Sigmoid colon (tissue), 7 donors: Measurements from ENCODE around the gene PGRMC2. TPM values are rescaled to one million over a fixed set of nuclear protein-coding genes. Genes with fewer than 3 reads are reported as not detected.

ENCODE experiments used
- DNase-seq: peaks from one replicate; pipeline ENCODE4 v3.0.0-alpha.2; 2019
- H3K27ac ChIP-seq, 4 donors: fragments of 200-600 bp; sonication (generic); one replicate each; pipeline ENCODE4 v1.5.1; 2016 to 2019; ENCODE audit warnings: mild to moderate bottlenecking in 1 of 4
- H3K27me3 ChIP-seq, 3 donors: fragments of 200-600 bp; sonication (generic); one replicate each; pipeline ENCODE4 v1.5.1; 2019; ENCODE audit warnings: mild to moderate bottlenecking in 1 of 3
- H3K36me3 ChIP-seq, 4 donors: fragments of 200-600 bp; sonication (generic); one replicate each; pipeline ENCODE4 v1.5.1; 2016 to 2019
- H3K4me1 ChIP-seq, 4 donors: fragments of 200-600 bp; sonication (generic); one replicate each; pipeline ENCODE4 v1.5.1; 2017 to 2019
- H3K4me3 ChIP-seq, 4 donors: fragments of 200-600 bp; sonication (generic); one replicate each; pipeline ENCODE4 v1.5.1; 2017 to 2019; ENCODE audit warnings: mild to moderate bottlenecking in 2 of 4, moderate library complexity in 1 of 4
- H3K9me3 ChIP-seq, 4 donors: fragments of 200-600 bp in 3 of 4; sonication (generic) in 3 of 4; one replicate each; pipeline versions ENCODE4 v1.5.1 to v1.6.1; 2013 to 2019
- CTCF ChIP-seq, 4 experiments: fragments of 450-650 bp in 3 of 4; fragments of 200-600 bp in 1 of 4; IDR thresholded peaks; one replicate each; pipeline ENCODE4 v1.5.1; 2016 to 2019; ENCODE audit warnings: antibody characterized with exemption in 4 of 4, mild to moderate bottlenecking in 3 of 4, moderate library complexity in 2 of 4
- EP300 ChIP-seq, 4 donors: sonication (generic); formaldehyde crosslinking; IDR thresholded peaks; one replicate each; pipeline ENCODE4 v1.6.1; 2017; ENCODE audit warnings: antibody characterized with exemption in 4 of 4
- POLR2A ChIP-seq, 2 donors: fragments of 450-650 bp; IDR thresholded peaks; one replicate each; pipeline ENCODE4 v1.6.1; 2016; ENCODE audit warnings: antibody characterized with exemption in 2 of 2, mild to moderate bottlenecking in 2 of 2, moderate library complexity in 2 of 2
- POLR2AphosphoS5 ChIP-seq, 4 donors: sonication (generic); formaldehyde crosslinking; IDR thresholded peaks; one replicate each; pipeline ENCODE4 v1.6.1; 2017; ENCODE audit warnings: antibody characterized with exemption in 4 of 4
- WGBS, 2 donors: extraction: QIAGEN DNeasy Blood & Tissue Kit; methylation state at CpG; one replicate each; pipeline ENCODE4 v1.1.7; 2013; 5-methylcytosine and 5-hydroxymethylcytosine counted together
- intact Hi-C: fragments of 100-400 bp; cut with DNase I; formaldehyde crosslinking; loops from one replicate; pipeline ENCODE4 v1.15.1; 2023
- polyA plus RNA-seq, 3 donors: library from polyadenylated mRNA; stranded (reverse); fragments of 200-250 nt; gene quantifications; one replicate each; pipeline ENCODE4 v1.2.3, GENCODE V29; 2013
- total RNA-seq, 4 donors: library from RNA; depleted of rRNA; stranded (reverse); fragments of >200 nt; gene quantifications; one replicate each; pipeline ENCODE4 v1.1.0, GENCODE V29; 2016
- donor health status: healthy with polysubstance abuse.
- donor health status: Bipolar disorder and iron deficiency.
- donor health status: healthy.

The PGRMC2 gene
- total and polyA plus RNA-seq, 7 donors: 22.4 to 61.7 (median 38.8) TPM

- Histone ChIP-seq H3K9me3 (no peaks in the 10 kb centered on the region), H3K27ac (peak overlapping the region in 1 of 4 donors; percentile 59), H3K27me3 (no peaks in the 10 kb centered on the region), H3K4me1 (peaks cover 0 to 5% (median 0%) of the 10 kb centered on the region in 4 donors), H3K36me3 (no peaks in the 10 kb centered on the region), H3K4me3 (no peak overlapping the region)
- intact Hi-C loops: no loop called here
- WGBS, 2 donors: 87 to 89% methylated on average over 2 of the region's 2 CpGs
- no peak for DNase-seq
- no peak for TF ChIP-seq EP300 (IDR thresholded peaks at IDR 0.05)
- no peak for TF ChIP-seq CTCF (IDR thresholded peaks at IDR 0.05)
- TF ChIP-seq POLR2A (IDR thresholded peaks at IDR 0.05): no peak
- no peak for TF ChIP-seq POLR2AphosphoS5 (IDR thresholded peaks at IDR 0.05)
These were observed 34.7 kb upstream of the PGRMC2 start for GRCh38 chr4:128322311-128322710.

GRCh38 chr4:128320656-128321055 is 33.0 kb upstream of the PGRMC2 start:
- Histone ChIP-seq H3K9me3 (no peaks in the 10 kb centered on the region), H3K4me3 (no peak overlapping the region), H3K27me3 (no peaks in the 10 kb centered on the region), H3K36me3 (no peaks in the 10 kb centered on the region), H3K4me1 (peaks cover 0 to 5% (median 0%) of the 10 kb centered on the region in 4 donors), H3K27ac (peak overlapping the region in 1 of 4 donors; percentile 59)
- DNase-seq: no peak
- 87 to 91% methylated on average over 1 of the region's 1 CpG for WGBS, 2 donors
- no peak for TF ChIP-seq POLR2AphosphoS5 (IDR thresholded peaks at IDR 0.05)
- no peak for TF ChIP-seq CTCF (IDR thresholded peaks at IDR 0.05)
- TF ChIP-seq POLR2A (IDR thresholded peaks at IDR 0.05): no peak
- TF ChIP-seq EP300 (IDR thresholded peaks at IDR 0.05): no peak
- intact Hi-C loops: no loop called here

- 91% methylated on average over 2 of the region's 2 CpGs for WGBS, 2 donors
- no peak for TF ChIP-seq POLR2AphosphoS5 (IDR thresholded peaks at IDR 0.05)
- no peak for TF ChIP-seq POLR2A (IDR thresholded peaks at IDR 0.05)
- TF ChIP-seq EP300 (IDR thresholded peaks at IDR 0.05): no peak
- no peak for TF ChIP-seq CTCF (IDR thresholded peaks at IDR 0.05)
- Histone ChIP-seq H3K27me3 (no peaks in the 10 kb centered on the region), H3K4me1 (peaks cover 0 to under 1% (median 0%) of the 10 kb centered on the region in 4 donors), H3K36me3 (no peaks in the 10 kb centered on the region), H3K27ac (no peak overlapping the region), H3K9me3 (no peaks in the 10 kb centered on the region), H3K4me3 (no peak overlapping the region)
- DNase-seq: no peak
- intact Hi-C loops: no loop called here
These were observed 28.3 kb upstream of the PGRMC2 start for GRCh38 chr4:128315756-128316520.

GRCh38 chr4:128311659-128312403 is 24.2 kb upstream of the PGRMC2 start:
- WGBS, 2 donors: 22 to 60% methylated on average over 2 of the region's 2 CpGs
- Histone ChIP-seq H3K9me3 (no peaks in the 10 kb centered on the region), H3K36me3 (no peaks in the 10 kb centered on the region), H3K4me3 (no peak overlapping the region), H3K27me3 (no peaks in the 10 kb centered on the region), H3K27ac (no peak overlapping the region), H3K4me1 (no peaks in the 10 kb centered on the region)
- intact Hi-C loops: no loop called here
- no peak for DNase-seq
- no peak for TF ChIP-seq POLR2AphosphoS5 (IDR thresholded peaks at IDR 0.05)
- no peak for TF ChIP-seq CTCF (IDR thresholded peaks at IDR 0.05)
- TF ChIP-seq EP300 (IDR thresholded peaks at IDR 0.05): no peak
- TF ChIP-seq POLR2A (IDR thresholded peaks at IDR 0.05): no peak
